NOMO-1 treated with dmso at 0.1 percent for 144 hours (cell line): ENCODE data around the gene LRRC71.
"Not testable (repeated sequence)": the region's sequence is repeated elsewhere in the genome, so short reads cannot be mapped to it uniquely, and the experiment has no call there.

Experiments
- DNase-seq: peaks from one replicate; lab custom pipeline; 2025; ENCODE audit not compliant: unreplicated experiment; lab: John Stamatoyannopoulos, UW

Gene LRRC71

GRCh38 chr1:156926695-156927094 lies 6.3 kb downstream of the LRRC71 start:
- DNase-seq: not testable (repeated sequence)

GRCh38 chr1:156927215-156928042 lies 7.0 kb downstream of the LRRC71 start:
- no peak for DNase-seq

- DNase-seq: no peak
Observed at GRCh38 chr1:156928043-156928602, 7.7 kb downstream of the LRRC71 start.

- DNase-seq: no peak
Observed at GRCh38 chr1:156929596-156930238, 9.3 kb downstream of the LRRC71 start.

GRCh38 chr1:156930483-156930882 lies 10.1 kb downstream of the LRRC71 start:
- no peak for DNase-seq

DNA sequence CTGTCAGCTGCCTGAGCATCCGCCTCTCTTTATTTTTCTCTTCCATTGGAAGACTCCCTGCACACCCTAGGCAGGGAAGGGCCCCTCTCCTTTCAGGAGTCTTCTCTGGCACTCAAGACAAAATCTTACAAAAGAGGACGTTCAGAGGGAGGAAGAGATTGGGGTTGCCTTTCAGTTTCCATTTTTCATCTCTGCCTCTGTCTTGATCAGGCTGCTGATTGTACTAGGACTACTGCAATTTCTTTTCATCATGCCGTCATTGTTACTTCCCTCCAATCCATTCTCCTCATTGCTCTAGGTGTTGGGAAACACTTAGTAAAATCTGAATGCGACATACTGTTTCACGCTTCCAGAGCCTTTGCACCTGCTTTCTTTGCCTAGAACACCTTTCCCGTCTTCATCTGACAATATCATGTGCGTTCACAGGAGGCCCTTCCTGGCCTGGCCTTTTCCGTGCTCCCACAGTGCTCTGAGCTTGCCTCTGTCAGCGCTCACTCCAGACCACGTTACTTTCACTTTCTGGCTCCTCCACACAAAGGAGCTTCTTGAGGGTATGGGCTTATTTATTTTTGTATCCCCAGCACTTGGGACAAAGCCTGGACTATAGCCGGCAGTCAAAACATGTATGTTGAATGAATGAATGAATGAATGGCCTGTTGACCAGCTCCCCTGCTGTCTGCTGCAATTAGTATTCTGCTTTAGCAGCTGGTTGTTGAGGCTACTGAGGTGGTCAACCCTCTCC lies 10.9 kb downstream of the LRRC71 start:
- DNase-seq: no peak

DNA sequence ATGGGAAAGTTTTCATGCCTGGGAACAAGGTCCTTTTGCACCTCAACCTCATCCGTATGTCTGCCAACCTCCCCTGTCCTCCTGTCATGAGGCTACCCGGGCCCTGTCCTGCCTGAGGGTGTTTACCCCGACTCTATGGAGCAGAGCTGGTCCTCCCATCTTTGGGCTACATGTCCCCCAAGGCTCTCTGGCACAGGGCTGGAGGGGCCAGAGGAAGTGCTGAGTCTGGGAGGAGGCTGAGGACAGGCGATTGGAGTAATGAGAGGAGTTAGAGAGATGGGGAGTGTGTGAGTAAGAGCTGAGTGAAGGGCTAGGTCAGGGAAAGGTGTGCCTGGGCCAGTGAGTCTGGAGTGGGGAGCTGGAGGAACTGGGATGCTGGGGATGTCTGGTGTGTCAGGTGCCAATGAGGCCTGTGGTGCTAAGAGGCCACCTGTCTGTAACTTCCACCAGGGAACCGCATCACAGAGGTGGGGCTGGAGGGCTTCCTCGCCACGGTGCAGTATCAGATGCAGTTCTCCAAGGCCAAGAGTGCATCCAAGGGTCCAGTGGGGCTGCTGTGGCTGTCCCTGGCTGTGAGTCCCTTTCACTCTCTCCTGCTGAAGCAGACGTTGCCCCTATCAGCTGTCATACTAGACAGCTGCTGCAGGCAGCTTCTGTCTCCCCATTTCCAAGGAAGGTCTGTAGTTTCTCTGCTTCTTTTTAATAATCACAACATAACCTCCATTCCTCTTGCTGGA lies 11.7 kb downstream of the LRRC71 start:
- DNase-seq: no peak

GRCh38 chr1:156933136-156933535 lies 12.7 kb downstream of the LRRC71 start:
- DNase-seq: no peak

DNA sequence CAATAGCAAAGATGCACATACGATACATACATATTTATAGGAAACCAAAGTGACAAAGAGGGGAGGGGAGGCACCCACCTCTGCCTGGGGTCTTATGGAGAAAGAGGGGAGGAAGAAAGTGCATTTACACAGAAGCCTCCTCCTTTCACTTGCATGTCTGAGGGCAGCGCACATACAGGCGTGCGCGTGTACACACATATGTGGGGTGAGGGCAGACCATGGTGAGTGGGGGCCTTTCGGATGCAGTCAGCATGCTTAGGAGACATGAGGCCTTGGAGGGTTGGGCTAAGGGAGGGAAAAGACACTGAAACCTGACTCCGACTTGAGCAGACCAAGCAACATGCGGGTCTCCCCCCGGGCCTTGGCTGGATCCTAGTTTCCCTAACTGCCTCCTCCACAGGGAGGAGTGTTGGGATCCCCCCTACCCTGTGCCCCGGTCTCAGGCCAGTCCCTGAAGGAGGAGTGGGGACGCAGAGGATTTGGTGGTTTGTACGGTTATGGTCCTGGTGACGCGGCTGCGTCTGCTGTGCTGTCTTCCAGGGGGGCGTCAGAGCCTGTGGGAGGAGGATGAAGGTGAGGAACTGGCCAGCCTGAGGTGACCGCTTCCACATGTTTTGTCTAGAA lies 15.2 kb downstream of the LRRC71 start:
- DNase-seq: no peak

GRCh38 chr1:156936191-156936590 lies 15.8 kb downstream of the LRRC71 start:
- DNase-seq: no peak

DNA sequence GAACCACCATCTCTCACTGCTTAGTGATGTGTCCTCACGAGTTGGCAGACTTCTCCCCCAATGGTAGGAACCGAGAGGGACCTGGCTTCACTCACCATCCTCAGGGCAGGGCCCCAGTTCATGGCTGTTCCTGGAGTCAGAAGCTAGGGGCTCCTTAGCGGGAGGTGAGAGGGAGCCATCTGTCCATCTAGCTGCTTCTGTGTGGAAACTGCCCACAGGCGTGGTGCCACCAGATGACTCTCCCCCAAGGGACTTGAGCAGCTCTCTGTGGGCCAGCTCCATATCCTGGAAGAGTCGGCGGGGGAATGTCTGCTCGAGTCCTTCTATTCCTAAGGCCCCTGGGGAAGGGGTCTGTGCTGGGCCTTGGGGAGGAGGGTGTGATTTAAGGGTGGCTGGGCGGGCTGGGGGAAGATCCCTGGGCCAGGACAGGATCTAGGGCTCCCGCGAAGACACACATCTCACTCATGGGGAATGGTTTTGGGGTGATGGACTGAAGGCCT lies 16.3 kb downstream of the LRRC71 start:
- DNase-seq: no peak

- DNase-seq: no peak
Observed at GRCh38 chr1:156937883-156938282, 17.5 kb downstream of the LRRC71 start.

GRCh38 chr1:156938813-156939212 lies 18.4 kb downstream of the LRRC71 start:
- no peak for DNase-seq

GRCh38 chr1:156939786-156940334 lies 19.4 kb downstream of the LRRC71 start:
- DNase-seq: no peak

- no peak for DNase-seq
Observed at GRCh38 chr1:156941675-156942074, 21.2 kb downstream of the LRRC71 start.

- no peak for DNase-seq
Observed at GRCh38 chr1:156942176-156942575, 21.7 kb downstream of the LRRC71 start.

DNA sequence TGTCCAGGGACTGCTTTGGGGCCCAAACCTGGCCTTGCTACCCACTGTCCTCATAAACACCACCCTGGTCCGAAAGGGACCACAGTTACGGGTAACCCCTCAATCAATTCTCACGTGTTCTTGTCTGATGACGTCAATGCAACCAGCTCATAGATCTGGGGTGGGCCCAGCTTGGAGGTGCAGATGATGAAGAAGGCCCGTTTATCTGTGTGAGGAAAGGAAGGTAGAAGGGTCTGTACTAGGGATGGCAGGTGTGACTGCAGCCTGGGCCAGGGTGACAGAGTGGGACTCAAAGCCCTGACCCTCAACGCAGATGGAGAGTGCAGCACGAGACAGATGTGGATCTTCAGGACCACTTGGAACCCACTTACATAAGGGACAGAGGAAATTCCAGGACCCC lies 22.1 kb downstream of the LRRC71 start:
- no peak for DNase-seq

DNA sequence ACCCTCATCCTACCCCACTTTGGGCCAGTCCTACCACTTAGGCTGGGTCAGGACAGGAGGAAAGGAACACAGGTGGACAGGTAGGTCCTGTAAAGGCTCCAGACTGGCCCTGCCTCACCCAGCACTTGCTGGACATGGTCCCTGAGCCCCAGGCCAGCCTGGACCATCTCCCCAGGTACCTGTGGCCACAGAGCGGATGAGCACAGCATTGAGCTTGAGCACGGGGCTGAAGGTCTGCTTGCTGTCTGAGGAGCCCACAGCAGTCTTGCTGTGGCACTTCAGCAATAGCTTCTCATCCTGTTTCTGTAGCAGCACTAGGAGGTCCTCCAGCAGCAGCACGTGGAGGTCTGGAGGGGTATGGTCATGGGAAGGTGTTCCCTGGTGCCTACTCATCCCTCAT lies 23.3 kb downstream of the LRRC71 start:
- no peak for DNase-seq

DNA sequence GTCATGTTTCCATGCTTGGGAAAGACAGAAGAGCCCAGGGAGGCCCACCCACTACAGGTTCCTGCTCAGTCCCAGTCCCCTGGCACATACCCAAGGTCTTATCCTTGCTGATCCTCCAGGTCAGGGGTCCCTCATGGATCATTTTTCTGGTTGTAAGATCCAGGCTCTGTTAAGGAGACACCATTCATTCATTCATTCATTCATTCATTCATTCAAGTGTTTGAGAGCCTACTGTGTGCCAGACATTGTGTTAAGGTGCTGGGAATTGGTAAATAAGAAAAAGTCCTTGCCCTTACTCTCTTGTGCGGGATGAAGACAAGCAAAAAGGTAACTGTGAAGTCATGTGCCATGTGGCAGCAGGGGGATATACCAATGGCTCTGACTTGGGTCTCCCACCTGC lies 23.8 kb downstream of the LRRC71 start:
- DNase-seq: no peak

GRCh38 chr1:156944848-156945247 lies 24.4 kb downstream of the LRRC71 start:
- DNase-seq: no peak
